ENCODE data around the gene PCSK2. TPM values are rescaled to one million over a fixed set of nuclear protein-coding genes. Genes with fewer than 3 reads are reported as not detected.

The PCSK2 gene
- total RNA-seq, 1 donor from 2014 or later: 0.74 TPM

DNA sequence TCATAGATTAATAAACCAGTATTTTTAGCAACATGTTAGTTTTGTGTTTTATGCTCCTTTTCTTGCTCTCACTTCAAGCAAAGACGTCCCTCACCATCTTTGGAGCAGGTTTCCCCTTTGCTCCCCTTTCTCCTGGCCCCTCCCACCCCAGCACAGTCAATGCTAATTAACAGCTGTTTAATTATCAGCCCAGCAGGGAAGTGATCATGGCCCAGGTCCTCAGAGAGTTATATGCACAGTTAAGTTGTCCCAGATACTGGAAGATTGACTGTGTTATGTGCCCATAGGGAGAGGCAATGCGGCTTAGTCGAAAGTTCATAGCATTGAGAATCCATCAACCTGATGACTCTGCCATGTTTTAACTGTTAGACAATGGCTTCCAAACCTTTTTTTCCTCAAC lies 123.5 kb downstream of the PCSK2 start:
- no peak overlapping the region for H3K27ac ChIP-seq (replicated peaks)
- H3K27me3 ChIP-seq (ENCODE audit: low read depth): peaks cover 16% of the 10 kb centered on the region
- TF ChIP-seq, protein P1, sequence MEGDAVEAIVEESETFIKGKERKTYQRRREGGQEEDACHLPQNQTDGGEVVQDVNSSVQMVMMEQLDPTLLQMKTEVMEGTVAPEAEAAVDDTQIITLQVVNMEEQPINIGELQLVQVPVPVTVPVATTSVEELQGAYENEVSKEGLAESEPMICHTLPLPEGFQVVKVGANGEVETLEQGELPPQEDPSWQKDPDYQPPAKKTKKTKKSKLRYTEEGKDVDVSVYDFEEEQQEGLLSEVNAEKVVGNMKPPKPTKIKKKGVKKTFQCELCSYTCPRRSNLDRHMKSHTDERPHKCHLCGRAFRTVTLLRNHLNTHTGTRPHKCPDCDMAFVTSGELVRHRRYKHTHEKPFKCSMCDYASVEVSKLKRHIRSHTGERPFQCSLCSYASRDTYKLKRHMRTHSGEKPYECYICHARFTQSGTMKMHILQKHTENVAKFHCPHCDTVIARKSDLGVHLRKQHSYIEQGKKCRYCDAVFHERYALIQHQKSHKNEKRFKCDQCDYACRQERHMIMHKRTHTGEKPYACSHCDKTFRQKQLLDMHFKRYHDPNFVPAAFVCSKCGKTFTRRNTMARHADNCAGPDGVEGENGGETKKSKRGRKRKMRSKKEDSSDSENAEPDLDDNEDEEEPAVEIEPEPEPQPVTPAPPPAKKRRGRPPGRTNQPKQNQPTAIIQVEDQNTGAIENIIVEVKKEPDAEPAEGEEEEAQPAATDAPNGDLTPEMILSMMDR (IDR thresholded peaks at IDR 0.05; ENCODE audit: borderline replicate concordance): no peak
- no peaks in the 10 kb centered on the region for H3K36me3 ChIP-seq
- H3K4me1 ChIP-seq: no peaks in the 10 kb centered on the region
- intact Hi-C loops (cut with micrococcal nuclease): no loop called here
- no peak for DNase-seq
- no peaks in the 10 kb centered on the region for H3K9me3 ChIP-seq (replicated peaks)
- H3K4me3 ChIP-seq: no peak overlapping the region

DNA sequence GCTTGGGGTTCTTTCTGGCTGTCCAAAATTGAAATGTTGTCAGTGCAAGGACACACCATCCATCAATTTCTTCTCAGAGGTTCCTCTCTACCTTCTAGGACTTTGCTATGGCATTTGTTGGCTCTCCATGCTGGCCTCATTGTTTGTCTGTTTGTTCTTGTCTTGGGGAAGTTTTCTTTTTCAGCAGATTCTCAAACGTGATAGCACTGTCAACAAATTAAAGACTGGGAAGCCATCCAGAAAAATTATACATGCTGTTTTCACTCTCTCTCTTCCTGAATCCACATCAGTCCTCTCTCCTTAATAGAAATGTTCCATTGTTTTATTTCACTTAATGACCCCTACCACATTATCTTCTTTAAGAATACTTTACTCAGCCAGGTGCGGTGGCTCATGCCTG lies 130.4 kb downstream of the PCSK2 start:
- intact Hi-C loops (cut with micrococcal nuclease): no loop called here
- Histone ChIP-seq H3K27me3 (ENCODE audit: low read depth) (no peaks in the 10 kb centered on the region), H3K9me3 (replicated peaks) (no peaks in the 10 kb centered on the region), H3K27ac (replicated peaks) (no peak overlapping the region), H3K4me3 (no peak overlapping the region), H3K36me3 (no peaks in the 10 kb centered on the region), H3K4me1 (no peaks in the 10 kb centered on the region)
- TF ChIP-seq, protein P1 (IDR thresholded peaks at IDR 0.05; ENCODE audit: borderline replicate concordance): no peak
- DNase-seq: no peak

DNA sequence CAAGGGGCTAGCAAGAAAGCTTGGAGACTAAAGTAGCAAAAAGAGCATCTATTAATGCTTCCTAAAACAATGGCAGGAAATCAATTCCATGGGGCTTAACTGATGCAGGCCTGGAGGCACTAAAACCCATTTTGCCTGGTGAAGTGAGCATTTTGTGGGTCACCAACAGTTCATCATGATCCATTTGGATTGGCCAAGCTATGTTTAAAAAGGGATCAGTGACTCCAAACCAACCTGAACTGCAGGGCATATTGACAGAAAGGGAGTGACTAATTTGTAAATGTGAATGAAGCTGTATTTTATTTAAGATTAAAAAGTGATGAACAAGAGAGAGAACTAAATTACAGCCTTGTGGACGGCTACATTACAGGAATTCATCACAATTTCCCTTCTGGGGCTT lies 132.0 kb downstream of the PCSK2 start:
- Histone ChIP-seq H3K4me1 (no peaks in the 10 kb centered on the region), H3K4me3 (no peak overlapping the region), H3K36me3 (no peaks in the 10 kb centered on the region), H3K9me3 (replicated peaks) (no peaks in the 10 kb centered on the region), H3K27ac (replicated peaks) (no peak overlapping the region), H3K27me3 (ENCODE audit: low read depth) (no peaks in the 10 kb centered on the region)
- TF ChIP-seq, protein P1 (IDR thresholded peaks at IDR 0.05; ENCODE audit: borderline replicate concordance): no peak
- intact Hi-C loops (cut with micrococcal nuclease): no loop called here
- DNase-seq: no peak

DNA sequence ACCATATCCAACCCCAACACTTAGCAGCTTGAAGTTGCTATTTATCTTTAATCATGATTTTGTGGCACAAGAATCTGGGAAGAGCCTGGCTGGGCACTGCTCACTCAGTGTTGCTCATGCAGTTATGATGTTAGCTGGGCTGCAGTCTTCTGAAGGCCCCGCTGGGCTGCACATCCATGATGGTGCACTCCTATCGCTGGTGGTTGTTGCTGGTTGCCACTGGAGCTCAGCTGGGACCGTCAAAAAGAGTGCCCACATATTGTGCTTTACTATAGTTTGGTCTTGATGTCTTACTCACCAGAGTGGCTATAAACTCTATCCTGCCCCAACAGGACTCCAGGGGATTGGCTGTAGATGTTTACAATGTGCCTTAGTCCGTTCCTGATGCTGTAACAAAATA lies 137.8 kb downstream of the PCSK2 start:
- Histone ChIP-seq H3K36me3 (no peaks in the 10 kb centered on the region), H3K27ac (replicated peaks) (no peak overlapping the region), H3K4me3 (no peak overlapping the region), H3K9me3 (replicated peaks) (no peaks in the 10 kb centered on the region), H3K27me3 (ENCODE audit: low read depth) (peaks cover 3% of the 10 kb centered on the region), H3K4me1 (no peaks in the 10 kb centered on the region)
- intact Hi-C loops (cut with micrococcal nuclease): no loop called here
- DNase-seq: no peak
- TF ChIP-seq, protein P1 (IDR thresholded peaks at IDR 0.05; ENCODE audit: borderline replicate concordance): no peak

DNA sequence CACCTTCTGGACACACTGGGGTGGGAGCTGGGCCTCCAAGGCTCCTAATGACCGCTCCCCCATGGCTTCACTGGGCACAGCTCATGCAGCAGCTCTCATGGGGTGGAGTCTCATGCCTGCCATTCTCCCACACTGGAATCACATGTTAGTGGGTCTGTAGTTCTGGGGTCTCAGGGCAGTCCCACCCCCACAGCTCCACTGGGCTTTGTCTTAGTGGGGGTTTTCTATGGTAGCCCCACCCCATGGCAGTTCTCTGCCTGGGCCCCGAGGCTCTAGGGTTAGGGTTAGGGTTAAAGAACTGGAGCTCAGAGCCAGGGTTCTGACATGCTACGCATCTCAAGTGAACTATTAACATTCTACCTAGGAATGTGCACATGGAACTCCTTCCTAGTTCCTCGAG lies 139.0 kb downstream of the PCSK2 start:
- H3K4me3 ChIP-seq: no peak overlapping the region
- intact Hi-C loops (cut with micrococcal nuclease): no loop called here
- TF ChIP-seq, protein P1 (IDR thresholded peaks at IDR 0.05; ENCODE audit: borderline replicate concordance): no peak
- no peaks in the 10 kb centered on the region for H3K4me1 ChIP-seq
- no peaks in the 10 kb centered on the region for H3K36me3 ChIP-seq
- H3K27me3 ChIP-seq (ENCODE audit: low read depth): peaks cover 5% of the 10 kb centered on the region
- no peak overlapping the region for H3K27ac ChIP-seq (replicated peaks)
- H3K9me3 ChIP-seq (replicated peaks): no peaks in the 10 kb centered on the region
- DNase-seq: no peak

DNA sequence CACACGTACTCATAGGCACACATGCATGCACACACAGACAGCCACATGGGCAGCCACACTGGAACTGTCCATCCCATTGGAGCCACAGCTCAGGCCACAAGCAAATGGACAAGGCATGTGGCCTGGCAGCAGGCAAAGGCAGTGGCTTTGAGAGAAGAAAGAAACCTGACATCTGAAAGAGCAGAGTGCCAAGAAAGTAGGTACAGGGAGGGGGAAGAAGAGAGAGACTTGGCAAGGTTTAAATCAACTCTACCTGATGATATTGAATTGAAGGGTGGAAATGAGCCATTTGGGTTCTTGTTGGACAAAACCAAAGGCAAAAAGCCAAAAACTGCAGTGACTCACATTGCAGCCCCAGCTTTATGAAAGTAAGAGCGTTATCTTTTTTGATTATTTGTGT lies 142.7 kb downstream of the PCSK2 start:
- Histone ChIP-seq H3K4me1 (no peaks in the 10 kb centered on the region), H3K36me3 (no peaks in the 10 kb centered on the region), H3K27ac (replicated peaks) (no peak overlapping the region), H3K4me3 (no peak overlapping the region), H3K9me3 (replicated peaks) (no peaks in the 10 kb centered on the region), H3K27me3 (ENCODE audit: low read depth) (peaks cover 11% of the 10 kb centered on the region)
- intact Hi-C loops (cut with micrococcal nuclease): no loop called here
- TF ChIP-seq, protein P1 (IDR thresholded peaks at IDR 0.05; ENCODE audit: borderline replicate concordance): no peak
- no peak for DNase-seq
